IMR-90 (cell line): Measurements from ENCODE around the gene YAE1.

ENCODE experiments used
- CEBPB ChIP-seq: IDR thresholded peaks from 2 replicates; pipeline ENCODE4 v1.6.1; 2012; ENCODE audit warnings: low read depth, low read length, improper control_type of control experiment
- CHD1 ChIP-seq: IDR thresholded peaks from 2 replicates; pipeline ENCODE4 v1.6.1; 2012; ENCODE audit warnings: low read depth, low read length, improper control_type of control experiment
- CTCF ChIP-seq: conservative IDR thresholded peaks from 2 replicates; pipeline ENCODE4 v1.5.1; 2012; ENCODE audit warnings: mild to moderate bottlenecking, low read depth, low read length, improper control_type of control experiment
- ELK1 ChIP-seq: fragments of 150-350 bp; IDR thresholded peaks from 2 replicates; pipeline ENCODE4 v1.6.1; 2016; ENCODE audit warnings: low read depth, mild to moderate bottlenecking, low read length, moderate library complexity, borderline replicate concordance
- MXI1 ChIP-seq: IDR thresholded peaks from 2 replicates; pipeline ENCODE4 v1.6.1; 2012; ENCODE audit warnings: low read depth, mild to moderate bottlenecking, low read length, moderate library complexity, borderline replicate concordance
- POLR2A ChIP-seq: IDR thresholded peaks from 2 replicates; pipeline ENCODE4 v1.6.1; 2012; ENCODE audit warnings: mild to moderate bottlenecking, low read depth, low read length
- RAD21 ChIP-seq: IDR thresholded peaks from 2 replicates; pipeline ENCODE4 v1.6.1; 2012; ENCODE audit warnings: low read length, improper control_type of control experiment
- RCOR1 ChIP-seq: IDR thresholded peaks from 2 replicates; pipeline ENCODE4 v1.6.1; 2012; ENCODE audit warnings: mild to moderate bottlenecking, low read length, improper control_type of control experiment; ENCODE audit not compliant: insufficient replicate concordance
- RFX5 ChIP-seq: IDR thresholded peaks from 2 replicates; pipeline ENCODE4 v1.8.0; 2012; ENCODE audit warnings: low read depth, mild to moderate bottlenecking, low read length, moderate library complexity
- USF2 ChIP-seq: fragments of 150-350 bp; IDR thresholded peaks from 2 replicates; pipeline ENCODE4 v1.6.1; 2017; ENCODE audit warnings: mild to moderate bottlenecking, antibody characterized with exemption, low read length, low read depth

- TF ChIP-seq CTCF (no peak), RAD21 (no peak), MXI1 (no peak), RFX5 (no peak), POLR2A (no peak), RCOR1 (no peak), USF2 (no peak), ELK1 (no peak), CEBPB (no peak; the same call in 1 of the 2 replicates), CHD1 (no peak)
Observed at GRCh38 chr7:39613577-39613976, 47.4 kb downstream of the YAE1 start.
